Brain microvascular endothelial cell (primary cell): ENCODE results near the gene KAT2A.
A peak's percentile ranks its signal among the peaks of the same experiment; 100 is the strongest.

Experiments
- DNase-seq: peaks from one replicate; pipeline ENCODE4 v3.0.0-alpha.2; 2020
- H3K27ac ChIP-seq: fragments of 250-450 bp; sonication (Bioruptor Pico); 2 replicates; pipeline ENCODE4 v1.5.1; 2020; ENCODE audit warnings: mild to moderate bottlenecking, moderate library complexity
- H3K27me3 ChIP-seq: fragments of 250-450 bp; sonication (Bioruptor Pico); replicated peaks from 2 replicates; pipeline ENCODE4 v1.5.1; 2020; ENCODE audit warnings: mild to moderate bottlenecking
- H3K36me3 ChIP-seq: fragments of 250-450 bp; sonication (Bioruptor Pico); replicated peaks from 2 replicates; pipeline ENCODE4 v1.5.1; 2020; ENCODE audit warnings: mild to moderate bottlenecking
- H3K4me3 ChIP-seq: 2 replicates; pipeline ENCODE4 v1.5.1; 2011; ENCODE audit warnings: low read depth, mild to moderate bottlenecking, control low read depth, low read length, moderate library complexity
- in situ Hi-C: cut with HindIII; loops from 2 replicates; pipeline ENCODE4 v1.10.0; 2017; ENCODE audit warnings: low sequenced_read_pairs, low pct_ligation_motif_present
- TF ChIP-seq, protein P1 (sequence below): IDR thresholded peaks from 2 replicates; pipeline ENCODE4 v1.5.1; 2011; ENCODE audit warnings: low read depth, mild to moderate bottlenecking, moderate library complexity, low read length, control low read depth, inconsistent platforms; ENCODE audit errors: missing control alignments

Gene KAT2A

DNA sequence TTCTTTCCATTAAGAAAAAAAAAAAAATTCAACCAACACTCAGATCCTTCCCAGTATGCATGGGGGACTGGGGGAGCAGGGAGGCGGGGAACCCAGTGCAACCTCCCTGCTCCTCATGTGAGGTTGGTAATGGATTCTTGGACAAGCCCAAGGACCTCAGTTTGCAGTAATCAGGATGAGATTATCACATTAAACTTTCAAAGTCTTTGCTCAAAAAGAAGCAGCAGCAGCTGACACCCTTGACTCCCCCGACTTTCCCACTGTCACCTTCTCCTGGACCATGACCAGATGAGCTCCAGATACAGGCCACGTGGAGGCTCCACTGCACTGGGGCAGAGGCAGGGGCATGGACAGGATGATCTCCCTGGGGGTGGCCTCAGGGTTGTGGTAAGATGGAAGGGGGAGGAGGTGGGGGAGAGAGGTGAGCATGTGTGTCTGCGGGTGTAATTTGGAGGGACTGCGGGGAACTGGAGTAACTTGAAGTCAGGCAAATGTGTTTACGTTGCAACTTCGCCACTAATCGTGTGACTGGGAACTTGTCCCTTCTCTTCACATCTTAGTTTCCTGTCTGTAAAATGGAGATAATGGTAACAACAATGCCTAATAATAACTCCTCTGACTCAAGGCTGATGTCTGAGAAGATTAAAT is 42.6 kb downstream of the KAT2A start:
- Histone ChIP-seq H3K27ac (no peak overlapping the region), H3K36me3 (no peaks in the 10 kb centered on the region), H3K4me3 (no peak overlapping the region), H3K27me3 (no peaks in the 10 kb centered on the region)
- peak; percentile 9 for DNase-seq
- in situ Hi-C loops: no loop called here
- TF ChIP-seq, protein P1, sequence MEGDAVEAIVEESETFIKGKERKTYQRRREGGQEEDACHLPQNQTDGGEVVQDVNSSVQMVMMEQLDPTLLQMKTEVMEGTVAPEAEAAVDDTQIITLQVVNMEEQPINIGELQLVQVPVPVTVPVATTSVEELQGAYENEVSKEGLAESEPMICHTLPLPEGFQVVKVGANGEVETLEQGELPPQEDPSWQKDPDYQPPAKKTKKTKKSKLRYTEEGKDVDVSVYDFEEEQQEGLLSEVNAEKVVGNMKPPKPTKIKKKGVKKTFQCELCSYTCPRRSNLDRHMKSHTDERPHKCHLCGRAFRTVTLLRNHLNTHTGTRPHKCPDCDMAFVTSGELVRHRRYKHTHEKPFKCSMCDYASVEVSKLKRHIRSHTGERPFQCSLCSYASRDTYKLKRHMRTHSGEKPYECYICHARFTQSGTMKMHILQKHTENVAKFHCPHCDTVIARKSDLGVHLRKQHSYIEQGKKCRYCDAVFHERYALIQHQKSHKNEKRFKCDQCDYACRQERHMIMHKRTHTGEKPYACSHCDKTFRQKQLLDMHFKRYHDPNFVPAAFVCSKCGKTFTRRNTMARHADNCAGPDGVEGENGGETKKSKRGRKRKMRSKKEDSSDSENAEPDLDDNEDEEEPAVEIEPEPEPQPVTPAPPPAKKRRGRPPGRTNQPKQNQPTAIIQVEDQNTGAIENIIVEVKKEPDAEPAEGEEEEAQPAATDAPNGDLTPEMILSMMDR: no peak

GRCh38 chr17:42077755-42078154 is 43.4 kb downstream of the KAT2A start:
- no peak for DNase-seq
- no peak overlapping the region for H3K4me3 ChIP-seq
- TF ChIP-seq, protein P1: no peak
- H3K27ac ChIP-seq: no peak overlapping the region
- in situ Hi-C loops: no loop called here
- H3K36me3 ChIP-seq: no peaks in the 10 kb centered on the region
- no peaks in the 10 kb centered on the region for H3K27me3 ChIP-seq

- H3K36me3 ChIP-seq: no peaks in the 10 kb centered on the region
These were observed 44.2 kb downstream of the KAT2A start for GRCh38 chr17:42076797-42077559.

GRCh38 chr17:42075789-42076188 is 45.4 kb downstream of the KAT2A start:
- in situ Hi-C loops: no loop called here
- H3K4me3 ChIP-seq: no peak overlapping the region
- no peak overlapping the region for H3K27ac ChIP-seq
- peaks cover 12% of the 10 kb centered on the region for H3K27me3 ChIP-seq
- no peaks in the 10 kb centered on the region for H3K36me3 ChIP-seq
- DNase-seq: no peak
- TF ChIP-seq, protein P1: no peak

More at GRCh38 chr17:42076797-42077559, 44.2 kb downstream of the KAT2A start:
- no peak overlapping the region for H3K4me3 ChIP-seq
- in situ Hi-C loops: no loop called here
- H3K27me3 ChIP-seq: peaks cover 6% of the 10 kb centered on the region
- no peak for DNase-seq
- H3K27ac ChIP-seq: no peak overlapping the region
- TF ChIP-seq, protein P1: no peak

DNA sequence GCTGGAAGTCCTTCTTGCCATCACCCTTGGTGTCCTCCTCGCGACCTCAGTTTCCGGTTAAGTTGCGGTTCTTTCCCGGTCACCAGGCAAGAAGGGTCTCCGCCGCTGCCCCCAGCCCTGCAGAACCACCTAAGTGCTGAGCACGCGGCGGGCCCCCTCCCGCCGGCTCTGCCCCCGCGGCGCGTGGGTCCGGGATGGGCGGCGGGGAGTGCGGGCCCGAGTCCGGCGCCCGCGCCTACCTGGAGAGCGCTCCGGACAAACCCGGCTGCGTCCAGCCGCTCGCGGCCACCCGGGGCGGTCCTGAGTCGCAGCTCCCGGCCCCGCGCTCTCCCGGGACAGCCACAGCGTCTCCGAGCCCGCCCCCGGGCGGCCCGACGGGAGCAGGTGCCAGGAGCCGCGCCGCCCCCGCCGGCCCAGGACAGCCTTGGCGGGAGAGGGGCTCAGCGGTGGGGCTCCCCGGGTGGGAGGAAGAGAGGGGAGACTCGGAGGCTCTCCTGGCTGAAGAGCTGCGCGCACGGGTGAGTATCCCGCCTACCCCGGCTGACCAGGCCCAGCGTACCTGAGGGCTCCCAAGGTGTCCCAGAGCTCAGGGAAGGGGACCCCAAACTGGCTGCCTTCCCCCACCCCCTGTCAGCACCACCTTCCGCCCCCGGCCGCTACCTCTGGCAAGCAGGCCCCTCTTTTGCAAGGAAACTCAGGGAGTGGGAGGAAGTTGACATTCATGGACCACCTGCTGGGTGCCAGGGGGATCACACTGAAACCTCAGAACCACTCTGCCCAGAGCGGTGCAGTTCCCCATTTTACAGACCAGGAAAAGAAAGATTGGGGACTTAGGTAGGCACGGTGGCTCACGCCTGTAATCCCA is 48.6 kb downstream of the KAT2A start:
- TF ChIP-seq, protein P1: peak; percentile 19
- Histone ChIP-seq H3K27me3 (peaks cover 12% of the 10 kb centered on the region), H3K27ac (no peak overlapping the region), H3K4me3 (peak overlapping the region; percentile 26), H3K36me3 (no peaks in the 10 kb centered on the region)
- in situ Hi-C loops: no loop called here
- no peak for DNase-seq
